Upper lobe of left lung (tissue), 4 donors: ENCODE data around the gene FAM3B.

Experiments used
- EP300 ChIP-seq, 4 donors: sonication (generic); formaldehyde crosslinking; IDR thresholded peaks; one replicate each; pipeline ENCODE4 v1.5.1; 2017; ENCODE audit warnings: antibody characterized with exemption in 4 of 4, control low read depth in 2 of 4
- TF ChIP-seq, protein P1 (sequence below), 6 experiments: fragments of 450-650 bp in 4 of 6; fragments of 200-600 bp in 2 of 6; sonication (generic) in 2 of 6; IDR thresholded peaks; one replicate each; pipeline ENCODE4 v1.5.1; 2016 to 2019; ENCODE audit warnings: antibody characterized with exemption in 6 of 6

- TF ChIP-seq, protein P1, sequence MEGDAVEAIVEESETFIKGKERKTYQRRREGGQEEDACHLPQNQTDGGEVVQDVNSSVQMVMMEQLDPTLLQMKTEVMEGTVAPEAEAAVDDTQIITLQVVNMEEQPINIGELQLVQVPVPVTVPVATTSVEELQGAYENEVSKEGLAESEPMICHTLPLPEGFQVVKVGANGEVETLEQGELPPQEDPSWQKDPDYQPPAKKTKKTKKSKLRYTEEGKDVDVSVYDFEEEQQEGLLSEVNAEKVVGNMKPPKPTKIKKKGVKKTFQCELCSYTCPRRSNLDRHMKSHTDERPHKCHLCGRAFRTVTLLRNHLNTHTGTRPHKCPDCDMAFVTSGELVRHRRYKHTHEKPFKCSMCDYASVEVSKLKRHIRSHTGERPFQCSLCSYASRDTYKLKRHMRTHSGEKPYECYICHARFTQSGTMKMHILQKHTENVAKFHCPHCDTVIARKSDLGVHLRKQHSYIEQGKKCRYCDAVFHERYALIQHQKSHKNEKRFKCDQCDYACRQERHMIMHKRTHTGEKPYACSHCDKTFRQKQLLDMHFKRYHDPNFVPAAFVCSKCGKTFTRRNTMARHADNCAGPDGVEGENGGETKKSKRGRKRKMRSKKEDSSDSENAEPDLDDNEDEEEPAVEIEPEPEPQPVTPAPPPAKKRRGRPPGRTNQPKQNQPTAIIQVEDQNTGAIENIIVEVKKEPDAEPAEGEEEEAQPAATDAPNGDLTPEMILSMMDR (IDR thresholded peaks at IDR 0.05) = no peak
- TF ChIP-seq EP300 (IDR thresholded peaks at IDR 0.05) = no peak
Observed at GRCh38 chr21:41390043-41390639, 73.5 kb downstream of the FAM3B start.
